K562 (cell line): Measurements from ENCODE around the gene GATA6. TPM values are rescaled to one million over a fixed set of nuclear protein-coding genes. Genes with fewer than 3 reads are reported as not detected.

Source experiments
- E2F3 ChIP-seq: fragments of 250-450 bp; sonication (Bioruptor Pico); IDR thresholded peaks from 2 replicates; pipeline ENCODE4 v1.4.0; 2020; ENCODE audit warnings: mild to moderate bottlenecking
- EGR1 ChIP-seq: fragments of 450-650 bp; conservative IDR thresholded peaks from 2 replicates; pipeline ENCODE4 v1.6.1; 2017; ENCODE audit warnings: mild to moderate bottlenecking
- ELF2 ChIP-seq: fragments of 250-450 bp; sonication (Bioruptor Pico); IDR thresholded peaks from 2 replicates; pipeline ENCODE4 v1.5.0; 2021; ENCODE audit warnings: mild to moderate bottlenecking
- ELK3 ChIP-seq: fragments of 450-650 bp; formaldehyde crosslinking; IDR thresholded peaks from 2 replicates; pipeline ENCODE4 v1.4.0; 2020; ENCODE audit warnings: mild to moderate bottlenecking
- ERF ChIP-seq: fragments of 450-650 bp; formaldehyde crosslinking; IDR thresholded peaks from 2 replicates; pipeline ENCODE4 v1.4.0; 2020; ENCODE audit warnings: mild to moderate bottlenecking, mixed read lengths
- HMG20A ChIP-seq: fragments of 450-650 bp; formaldehyde crosslinking; conservative IDR thresholded peaks from 2 replicates; pipeline ENCODE4 v1.4.0; 2020; ENCODE audit warnings: mild to moderate bottlenecking, mixed read lengths
- IRF1 ChIP-seq: sonication (generic); formaldehyde crosslinking; IDR thresholded peaks from 2 replicates; pipeline ENCODE4 v1.8.0; 2022; ENCODE audit warnings: missing genetic modification reagents, mild to moderate bottlenecking, borderline replicate concordance
- KDM1A ChIP-seq, 2 experiments: fragments of 450-650 bp; IDR thresholded peaks; 2 replicates each; pipeline ENCODE4 v1.6.1; 2016; ENCODE audit warnings: mild to moderate bottlenecking in 2 of 2
- MTA3 ChIP-seq: fragments of 450-650 bp; formaldehyde crosslinking; IDR thresholded peaks from 2 replicates; pipeline ENCODE4 v1.6.1; 2017; ENCODE audit warnings: mild to moderate bottlenecking, borderline replicate concordance
- NFATC3 ChIP-seq: fragments of 450-650 bp; IDR thresholded peaks from 2 replicates; pipeline ENCODE4 v1.6.1; 2017; ENCODE audit warnings: mild to moderate bottlenecking
- PHB2 ChIP-seq: fragments of 450-650 bp; IDR thresholded peaks from 2 replicates; pipeline ENCODE4 v1.6.1; 2017; ENCODE audit warnings: low read depth
- PML ChIP-seq: IDR thresholded peaks from 2 replicates; pipeline ENCODE4 v1.6.1; 2012; ENCODE audit warnings: low read length, inconsistent platforms
- PTRF ChIP-seq: fragments of 450-650 bp; IDR thresholded peaks from 2 replicates; pipeline ENCODE4 v1.6.1; 2016; ENCODE audit warnings: mild to moderate bottlenecking, missing genetic modification characterization, missing compliant biosample characterization
- RBM17 ChIP-seq: fragments of 200-400 bp; formaldehyde crosslinking; IDR thresholded peaks from 2 replicates; pipeline ENCODE4 v1.6.1; 2017; ENCODE audit warnings: low read depth, mild to moderate bottlenecking, low read length, borderline replicate concordance
- RBM34 ChIP-seq: fragments of 200-400 bp; formaldehyde crosslinking; IDR thresholded peaks from 2 replicates; pipeline ENCODE4 v1.6.1; 2018; ENCODE audit warnings: low read length, borderline replicate concordance; ENCODE audit not compliant: insufficient read depth
- RUNX1 ChIP-seq: sonication (generic); IDR thresholded peaks from 2 replicates; pipeline ENCODE4 v1.6.1; 2016; ENCODE audit warnings: antibody characterized with exemption, low read depth
- SIX5 ChIP-seq, 2 experiments: IDR thresholded peaks; 2 replicates each; pipeline ENCODE4 v1.6.1; 2011; ENCODE audit warnings: low read length in 2 of 2, borderline replicate concordance in 1 of 2, low read depth in 1 of 2, mild to moderate bottlenecking in 1 of 2, moderate library complexity in 1 of 2; ENCODE audit not compliant: insufficient read depth in 1 of 2
- SNIP1 ChIP-seq: fragments of 450-650 bp; IDR thresholded peaks from 2 replicates; pipeline ENCODE4 v1.7.1; 2017; ENCODE audit warnings: low read depth, mild to moderate bottlenecking
- SNRNP70 ChIP-seq: fragments of 200-400 bp; formaldehyde crosslinking; optimal IDR thresholded peaks from 2 replicates; pipeline ENCODE3; 2017; ENCODE audit warnings: low read depth, low read length
- TBP ChIP-seq: optimal IDR thresholded peaks from 2 replicates; pipeline ENCODE3; 2011; ENCODE audit warnings: low read depth, low read length, improper control_type of control experiment
- TEAD2 ChIP-seq: fragments of 450-650 bp; IDR thresholded peaks from 2 replicates; pipeline ENCODE4 v1.6.1; 2016; ENCODE audit warnings: missing genetic modification characterization, control low read depth, missing compliant biosample characterization
- XRCC5 ChIP-seq: fragments of 200-400 bp; formaldehyde crosslinking; IDR thresholded peaks from 2 replicates; pipeline ENCODE4 v1.6.1; 2017; ENCODE audit warnings: low read depth, mild to moderate bottlenecking, low read length
- ZBTB49 ChIP-seq: sonication (generic); formaldehyde crosslinking; IDR thresholded peaks from 2 replicates; pipeline ENCODE4 v1.8.0; 2022; ENCODE audit warnings: missing genetic modification reagents, mild to moderate bottlenecking, borderline replicate concordance
- ZC3H11A ChIP-seq: IDR thresholded peaks from 2 replicates; pipeline ENCODE4 v1.6.1; 2012; ENCODE audit warnings: low read depth, low read length, improper control_type of control experiment
- ZFP36 ChIP-seq: fragments of 150-350 bp; IDR thresholded peaks from 2 replicates; pipeline ENCODE4 v1.6.1; 2018; ENCODE audit warnings: low read length, low read depth; ENCODE audit not compliant: partially characterized antibody
- ZFPM2 ChIP-seq: fragments of 250-450 bp; sonication (Bioruptor Pico); IDR thresholded peaks from 2 replicates; pipeline ENCODE4 v1.5.1; 2022; ENCODE audit warnings: mild to moderate bottlenecking
- ZNF347 ChIP-seq: fragments of 450-650 bp; formaldehyde crosslinking; IDR thresholded peaks from 2 replicates; pipeline ENCODE4 v1.4.0; 2020; ENCODE audit warnings: low read depth, mild to moderate bottlenecking, moderate library complexity
- ZNF57 ChIP-seq: fragments of 450-650 bp; formaldehyde crosslinking; IDR thresholded peaks from 2 replicates; pipeline ENCODE4 v1.4.0; 2020; ENCODE audit warnings: mild to moderate bottlenecking, moderate library complexity
- ZNF695 ChIP-seq: fragments of 450-650 bp; formaldehyde crosslinking; IDR thresholded peaks from 2 replicates; pipeline ENCODE4 v1.4.0; 2020; ENCODE audit warnings: mild to moderate bottlenecking, moderate library complexity
- polyA plus RNA-seq, 8 experiments: library from polyadenylated mRNA; depleted of rRNA in 4 of 8; stranded (reverse) in 5 of 8; unstranded in 3 of 8; fragments of >200 nt; fragmentation: Nextera tagmentation in 2 of 8; fragmentation: Illumina TruSeq in 1 of 8; extraction: Ambion mirVana in 2 of 8; extraction: Trizol in 1 of 8; gene quantifications; 2 replicates each; pipeline versions ENCODE4 v1.2.1 to v1.2.3, GENCODE V29; 2011 to 2014; ENCODE audit warnings: inconsistent platforms in 1 of 8, missing spikeins in 1 of 8
- total RNA-seq, 7 experiments: library from RNA; depleted of rRNA in 6 of 7; stranded (reverse); fragments of >200 nt in 6 of 7; fragmentation: Illumina TruSeq in 2 of 7; extraction: Trizol in 2 of 7; gene quantifications; 2 replicates each; pipeline versions ENCODE4 v1.2.1 to v1.2.3, GENCODE V29; 2011 to 2021; ENCODE audit warnings: low replicate concordance in 1 of 7

Gene GATA6
- total and polyA plus RNA-seq, 9 of the 15 experiments (the other 6 are each of a cell fraction or from before 2014, with no cell fraction given): 0.01 to 0.24 (median 0.16) TPM; not detected in 5

GRCh38 chr18:22223254-22223964 lies 54.0 kb downstream of the GATA6 start (continued):
- TF ChIP-seq RBM17 (no peak), E2F3 (CRISPR knock-in tag) (no peak), RUNX1 (no peak), MTA3 (no peak), ZC3H11A (no peak), ELF2 (no peak), TEAD2 (tag) (no peak), RBM34 (no peak), ZNF695 (no peak), ZFP36 (no peak), SIX5 (IDR thresholded peaks at IDR 0.05; ENCODE audit: borderline replicate concordance in 1 of 2, insufficient read depth in 1 of 2, low read depth in 1 of 2, low read length in 2 of 2) (no peak), NFATC3 (no peak), ELK3 (CRISPR knock-in tag) (no peak), IRF1 (CRISPR knock-in tag) (no peak), EGR1 (peak; percentile 89), HMG20A (no peak), ZNF57 (CRISPR knock-in tag) (no peak), ZNF347 (CRISPR knock-in tag) (no peak), PML (no peak), ERF (CRISPR knock-in tag) (no peak), ZBTB49 (CRISPR knock-in tag) (no peak), SNIP1 (no peak), KDM1A (IDR thresholded peaks at IDR 0.05) (no peak), XRCC5 (no peak), TBP (no peak), PTRF (tag) (no peak), PHB2 (no peak), SNRNP70 (no peak), ZFPM2 (CRISPR knock-in tag) (no peak)
